HG03575 (cell line): ENCODE results near the gene GTF2IRD1.

Source experiments
- ATAC-seq: cut with Tn5 transposase; IDR thresholded peaks from one replicate; pipeline ENCODE4 v1.9.1; 2021; ENCODE audit not compliant: unreplicated experiment, insufficient number of reproducible peaks, low FRiP score; ENCODE audit errors: extremely low read depth

GTF2IRD1 gene

DNA sequence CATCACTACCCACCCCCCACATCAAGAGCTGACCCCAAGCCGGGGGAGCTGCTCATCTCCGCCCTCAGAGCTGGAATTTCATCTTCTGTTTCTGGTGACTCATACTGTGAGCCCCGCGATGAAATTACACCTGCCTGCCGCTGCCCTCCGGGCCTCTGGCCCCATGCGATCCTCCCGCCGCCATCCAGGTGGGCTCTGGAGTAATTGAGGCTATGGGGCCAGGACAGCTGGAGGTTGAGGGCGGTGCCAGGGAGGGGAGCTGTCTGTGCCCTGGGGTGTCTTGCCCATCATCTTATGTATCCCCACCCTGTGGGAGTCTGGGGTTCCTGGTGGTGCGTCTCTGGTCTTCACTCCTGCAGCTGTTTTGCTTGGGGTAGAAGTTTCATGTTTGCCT is 9.0 kb downstream of the GTF2IRD1 start:
- no peak for ATAC-seq

DNA sequence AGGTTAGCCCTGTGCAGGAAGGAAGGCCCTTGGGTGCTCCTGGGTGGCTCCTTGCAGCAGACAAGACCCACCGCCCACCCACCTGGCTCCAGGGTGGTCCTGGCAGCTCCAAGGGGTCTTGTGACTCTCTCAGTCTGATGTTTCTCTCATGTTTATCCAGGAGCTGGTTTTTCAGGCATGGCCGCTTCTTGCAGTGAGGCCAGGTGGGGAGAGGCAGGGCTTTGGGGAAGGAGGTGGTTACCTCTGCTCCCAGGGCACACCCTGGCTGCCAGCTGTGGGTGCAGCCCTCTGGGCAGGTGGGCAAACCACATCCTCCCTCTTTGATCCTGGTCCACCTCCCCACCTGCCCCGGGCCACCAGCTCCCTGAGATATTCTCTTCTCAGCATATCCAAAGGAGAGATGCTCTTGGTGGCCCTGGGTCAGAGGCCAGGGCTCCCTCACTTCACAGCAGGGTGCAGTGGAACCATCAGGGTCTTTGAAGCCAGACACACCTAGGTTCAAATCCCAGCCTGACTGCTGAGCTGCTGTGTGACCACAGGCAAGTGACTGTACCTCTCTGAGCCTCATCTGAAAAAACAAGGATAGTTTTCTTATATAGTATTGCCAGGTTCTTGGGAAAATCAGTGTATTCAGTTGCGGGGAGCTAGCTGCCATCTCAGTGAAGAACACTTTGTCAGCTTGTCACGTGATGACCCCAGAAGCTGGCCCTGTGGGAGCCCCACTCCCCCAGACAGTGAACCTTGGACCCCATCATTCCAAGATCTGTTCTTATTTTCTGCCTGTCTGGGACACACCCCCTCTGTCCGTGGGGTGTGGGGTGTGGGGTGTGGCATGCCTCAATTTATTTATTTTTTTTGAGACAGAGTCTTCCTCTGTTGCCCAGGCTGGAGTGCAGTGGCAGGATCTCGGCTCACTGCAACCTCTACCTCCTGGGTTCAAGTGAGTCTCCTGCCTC is 11.5 kb downstream of the GTF2IRD1 start:
- no peak for ATAC-seq

DNA sequence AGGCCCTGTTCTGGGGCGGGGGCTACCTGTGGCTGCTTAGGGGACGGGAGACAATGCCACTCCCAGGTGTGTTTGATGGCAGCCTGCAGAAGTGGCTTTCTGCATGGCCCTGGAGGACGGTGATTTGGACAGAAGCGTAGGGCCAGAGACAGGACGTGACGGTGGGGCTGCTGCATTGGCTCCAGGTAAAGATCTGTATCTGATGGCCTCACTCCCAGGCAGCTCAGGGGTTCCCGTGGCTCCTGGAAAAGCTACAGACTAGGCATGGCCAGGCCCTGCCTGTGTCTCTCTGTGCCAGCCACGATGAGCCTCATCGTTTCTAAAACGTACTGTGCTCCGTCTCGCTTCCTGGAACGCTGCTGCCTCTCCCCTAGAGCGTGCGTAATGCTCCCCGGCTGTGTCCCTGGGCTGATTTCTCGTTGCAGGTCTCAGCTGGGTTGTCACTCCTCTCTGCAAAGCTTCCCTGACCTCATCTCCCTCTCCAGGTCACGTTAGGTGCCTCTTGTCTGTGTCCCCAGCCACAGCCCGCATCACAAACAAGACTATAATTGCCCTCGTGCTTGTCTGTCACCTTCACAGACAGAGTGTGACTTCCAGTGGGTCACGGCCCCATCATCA is 12.6 kb downstream of the GTF2IRD1 start:
- ATAC-seq = no peak

DNA sequence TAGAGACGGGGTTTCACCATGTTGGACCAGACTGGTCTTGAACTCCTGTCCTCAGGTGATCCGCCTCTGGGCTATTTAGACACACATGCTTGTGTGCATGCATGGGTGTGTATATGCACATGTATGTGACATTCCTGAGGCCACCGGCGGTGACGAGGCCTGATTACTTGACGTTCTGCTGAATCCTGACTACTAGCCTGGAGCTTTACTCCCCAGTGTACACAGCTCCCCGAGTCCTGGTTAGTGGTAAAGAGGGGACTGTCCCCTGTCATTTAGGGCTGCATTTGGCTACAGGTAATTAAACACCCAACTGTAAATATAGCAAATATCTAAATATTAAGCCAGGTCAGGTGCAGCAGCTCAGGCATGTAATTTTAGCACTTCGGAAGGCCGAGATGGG is 14.2 kb downstream of the GTF2IRD1 start:
- no peak for ATAC-seq

DNA sequence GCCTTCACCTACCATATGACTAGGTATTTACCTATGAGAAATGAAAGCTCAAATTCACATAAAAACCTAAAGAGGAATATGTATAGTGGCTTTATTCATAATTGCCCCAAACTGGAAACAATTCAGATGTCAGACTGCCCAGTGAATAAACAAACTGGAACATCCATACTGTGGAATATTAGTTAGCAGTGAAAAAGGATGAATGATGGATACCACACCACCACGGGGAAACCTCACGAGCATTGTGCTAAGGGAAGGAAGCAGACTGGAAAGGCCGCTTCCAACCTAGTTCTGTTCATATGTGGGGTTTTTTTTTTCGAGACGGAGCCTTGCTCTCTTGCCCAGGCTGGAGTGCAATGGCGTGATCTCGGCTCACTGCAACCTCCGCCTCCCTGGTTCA is 16.8 kb downstream of the GTF2IRD1 start:
- ATAC-seq = no peak

DNA sequence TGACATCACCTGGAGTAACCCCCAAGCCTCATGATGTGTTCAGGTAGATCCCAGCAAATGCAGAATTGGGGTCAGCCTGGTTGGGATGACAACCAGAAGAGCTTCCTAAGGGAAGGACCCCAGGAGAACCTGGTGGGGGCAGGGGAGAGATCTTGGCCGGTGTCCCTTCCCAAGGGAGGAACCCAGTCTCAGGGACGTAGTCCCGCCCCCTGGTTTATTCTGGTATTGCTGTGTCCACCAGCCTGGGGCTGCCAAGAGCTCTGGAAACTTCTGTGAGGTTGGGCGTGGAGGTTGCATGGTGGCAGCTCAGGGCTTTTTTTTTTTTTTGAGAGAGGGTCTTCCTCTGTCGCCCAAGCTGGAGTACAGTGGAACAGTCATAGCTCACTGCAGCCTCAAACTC is 19.4 kb downstream of the GTF2IRD1 start:
- ATAC-seq = no peak

DNA sequence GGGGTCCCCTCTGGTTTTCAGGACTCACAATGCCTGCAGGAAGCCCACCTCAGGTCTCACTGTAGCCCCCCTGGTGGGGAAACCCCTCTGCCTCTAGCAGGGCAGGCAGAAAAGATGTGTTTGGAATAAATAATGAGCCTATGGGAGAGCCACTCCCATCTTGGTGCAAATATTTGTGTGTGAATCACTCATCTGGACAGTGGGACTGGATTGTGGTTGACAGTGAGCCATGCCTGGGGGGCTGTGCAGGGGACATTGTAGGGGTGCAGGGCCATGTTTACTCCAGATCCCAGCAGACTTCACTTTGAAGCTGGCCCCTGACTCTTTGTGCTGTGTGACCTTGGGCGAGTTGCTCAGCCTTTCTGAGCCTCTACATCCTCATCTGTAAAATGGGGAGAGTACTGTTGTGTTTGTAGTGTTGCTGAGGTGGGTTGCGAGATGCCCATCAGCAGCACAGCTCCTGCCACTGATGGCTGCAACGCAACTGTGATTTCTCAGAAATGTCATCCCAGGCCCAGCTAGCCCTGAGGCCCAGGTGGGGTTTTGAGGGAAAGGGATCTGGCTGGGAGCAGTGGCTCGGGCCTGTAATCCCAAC is 20.7 kb downstream of the GTF2IRD1 start:
- ATAC-seq = no peak

DNA sequence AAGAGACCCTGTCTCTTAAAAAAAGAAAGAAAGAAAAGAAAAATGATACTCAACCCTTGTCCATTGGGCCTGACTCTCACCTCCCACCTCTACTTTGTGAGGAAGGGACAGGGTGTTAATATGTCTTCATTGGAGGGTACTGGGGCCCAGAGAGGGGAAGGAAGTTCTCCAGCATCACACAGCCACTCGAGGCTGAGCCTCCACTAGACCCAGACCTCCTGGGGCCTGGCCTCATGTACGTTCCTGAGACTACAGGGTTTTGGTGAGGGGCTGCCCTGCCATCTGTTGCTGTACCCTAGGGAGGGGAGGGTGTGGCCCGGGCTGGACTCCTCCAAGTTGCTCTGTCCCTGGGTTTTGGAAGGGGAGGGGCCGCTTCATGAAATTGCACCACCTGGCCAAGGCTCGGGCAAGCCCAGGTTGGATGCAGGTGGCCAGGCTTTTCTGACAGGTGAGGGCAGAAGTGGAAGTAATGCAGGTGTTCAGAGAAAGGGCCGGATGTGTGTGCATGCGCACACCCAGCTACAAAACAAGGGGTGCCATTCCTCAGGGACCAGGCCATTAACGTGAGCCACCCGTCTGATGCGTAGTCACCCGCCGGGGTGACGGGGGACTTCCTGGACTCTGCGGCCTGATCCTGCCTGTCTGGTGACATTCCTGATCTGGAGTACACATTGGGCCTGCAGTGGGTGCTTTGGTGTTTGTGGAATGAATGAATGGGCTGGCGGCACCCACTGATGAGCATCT is 21.7 kb downstream of the GTF2IRD1 start:
- no peak for ATAC-seq

DNA sequence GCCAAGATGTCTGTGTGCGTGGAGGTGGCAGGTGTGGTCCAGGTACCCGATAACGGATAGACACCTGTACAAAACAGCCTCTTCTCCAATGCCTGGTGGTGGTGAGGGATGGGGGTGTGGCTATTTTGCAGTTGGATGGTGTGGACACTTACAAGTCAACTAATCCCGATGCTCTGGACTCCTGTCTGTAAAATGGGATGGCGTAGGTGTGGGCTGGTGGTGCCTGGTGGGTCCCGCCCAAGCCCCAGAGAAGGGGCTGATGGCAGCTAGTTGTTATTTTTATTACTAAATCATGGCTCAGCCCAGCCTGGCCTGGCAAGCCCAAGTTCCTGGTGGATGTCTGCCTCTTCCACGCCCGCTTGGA is 22.3 kb downstream of the GTF2IRD1 start:
- ATAC-seq = no peak

DNA sequence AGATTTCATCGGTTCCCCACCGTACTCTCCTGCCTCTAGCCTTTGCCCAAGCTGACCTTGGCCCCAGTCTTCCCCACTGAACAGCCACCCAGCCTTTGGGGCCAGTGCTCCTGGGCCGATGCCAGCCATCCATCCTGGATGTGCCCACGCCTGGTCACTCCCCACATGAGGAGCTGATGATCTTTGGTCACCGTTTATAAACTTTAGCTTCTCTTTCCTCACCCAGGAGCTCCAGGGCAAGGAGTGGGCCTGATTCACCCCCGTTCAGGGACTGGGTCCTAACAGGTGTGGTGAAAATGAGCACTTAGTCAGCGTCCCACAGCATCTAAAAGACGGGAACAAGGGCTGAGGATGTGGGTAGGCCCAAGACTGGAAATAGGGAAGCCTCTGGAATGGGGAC is 22.9 kb downstream of the GTF2IRD1 start:
- no peak for ATAC-seq

DNA sequence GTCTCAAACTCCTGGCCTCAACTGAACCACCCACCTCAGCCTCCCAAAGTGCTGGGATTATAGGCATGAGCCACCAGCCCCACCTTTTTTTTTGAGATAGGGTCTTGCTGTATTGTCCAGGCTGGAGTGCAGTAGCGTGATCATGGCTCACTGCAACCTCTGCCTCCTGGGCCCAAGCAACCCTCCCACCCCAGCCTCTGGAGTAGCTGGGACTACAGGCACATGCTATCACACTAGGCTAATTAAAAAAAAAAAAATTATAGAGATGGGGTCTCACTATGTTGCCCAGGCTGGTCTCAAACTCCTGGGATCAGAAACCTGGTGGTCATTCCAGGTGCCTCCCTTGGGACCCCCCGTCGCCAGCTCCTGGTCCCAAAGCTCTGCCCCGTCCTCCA is 25.0 kb downstream of the GTF2IRD1 start:
- no peak for ATAC-seq

DNA sequence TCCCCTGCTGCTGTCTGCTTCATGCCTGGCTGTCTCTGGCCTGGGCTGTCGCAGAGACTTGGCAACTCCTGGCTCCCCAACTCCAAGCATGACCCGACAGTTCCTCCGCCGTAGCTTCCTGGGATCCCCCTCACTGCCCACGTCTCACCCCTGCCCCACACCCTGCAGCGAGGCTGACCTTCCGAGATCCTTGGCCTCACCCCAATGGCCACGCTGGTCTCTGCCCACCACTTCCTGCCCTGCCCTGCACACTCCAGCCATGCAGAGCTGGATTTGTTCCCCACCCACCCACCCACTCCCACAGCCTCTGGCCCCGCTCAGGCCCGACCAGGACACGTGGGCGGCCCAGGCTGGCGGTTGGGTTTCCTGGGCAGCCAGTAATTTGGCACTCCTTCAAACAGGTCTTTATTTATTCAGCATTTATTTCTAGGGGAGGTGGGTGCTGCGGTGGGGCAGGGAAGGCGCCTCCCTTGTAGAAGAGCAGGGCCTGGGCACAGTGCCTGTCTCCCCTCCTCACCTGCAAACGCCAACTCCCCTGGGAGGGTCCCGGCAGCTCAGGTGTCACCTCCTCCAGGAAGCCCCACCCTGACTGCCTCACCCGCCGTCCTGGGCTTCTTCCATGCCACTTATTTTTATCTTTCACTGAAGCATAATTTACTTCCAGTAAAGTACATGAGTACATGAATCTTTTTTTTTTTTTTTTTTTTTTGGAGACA is 25.5 kb downstream of the GTF2IRD1 start:
- ATAC-seq = no peak

DNA sequence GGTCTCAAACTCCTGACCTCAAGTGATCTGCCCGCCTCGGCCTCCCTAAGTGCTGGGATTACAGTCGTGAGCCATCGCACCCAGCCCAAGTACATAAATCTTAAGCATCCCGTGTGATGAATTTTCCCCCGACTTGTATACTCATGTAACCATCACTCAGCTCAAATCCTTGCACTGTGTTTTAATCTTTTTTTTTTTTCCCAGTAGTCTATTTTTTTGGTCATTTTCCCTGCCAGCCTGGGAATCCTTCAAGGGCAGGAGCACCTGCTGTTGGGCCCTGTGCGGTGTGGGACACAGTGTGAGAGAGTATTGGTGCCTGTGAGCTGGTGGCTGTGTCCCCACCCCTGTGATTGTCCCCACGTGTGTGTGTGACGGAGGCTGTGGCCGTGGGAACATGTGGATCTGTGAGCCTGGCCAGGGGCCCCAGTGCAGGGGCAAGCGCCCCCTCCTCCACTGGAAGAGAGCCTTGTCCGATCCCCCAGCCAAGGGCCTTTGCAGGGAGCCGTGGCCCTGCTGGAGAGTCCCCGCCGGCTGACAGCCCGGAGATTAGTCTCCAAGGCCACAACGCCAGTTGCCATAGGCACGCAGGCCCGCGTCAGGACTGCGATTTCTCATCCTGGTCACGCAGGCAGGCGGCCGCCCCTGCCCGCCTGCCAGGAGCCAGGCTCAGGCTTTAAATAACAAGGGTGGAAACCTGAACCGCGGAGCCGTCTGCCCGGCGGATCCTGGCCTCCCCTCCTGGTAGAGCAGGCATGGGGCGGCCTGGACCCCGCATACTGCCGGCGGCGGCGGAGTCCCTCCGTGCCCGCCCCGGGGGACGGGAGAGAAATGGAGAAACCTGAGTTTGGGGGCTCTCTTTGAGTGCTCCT is 26.5 kb downstream of the GTF2IRD1 start:
- ATAC-seq = no peak

DNA sequence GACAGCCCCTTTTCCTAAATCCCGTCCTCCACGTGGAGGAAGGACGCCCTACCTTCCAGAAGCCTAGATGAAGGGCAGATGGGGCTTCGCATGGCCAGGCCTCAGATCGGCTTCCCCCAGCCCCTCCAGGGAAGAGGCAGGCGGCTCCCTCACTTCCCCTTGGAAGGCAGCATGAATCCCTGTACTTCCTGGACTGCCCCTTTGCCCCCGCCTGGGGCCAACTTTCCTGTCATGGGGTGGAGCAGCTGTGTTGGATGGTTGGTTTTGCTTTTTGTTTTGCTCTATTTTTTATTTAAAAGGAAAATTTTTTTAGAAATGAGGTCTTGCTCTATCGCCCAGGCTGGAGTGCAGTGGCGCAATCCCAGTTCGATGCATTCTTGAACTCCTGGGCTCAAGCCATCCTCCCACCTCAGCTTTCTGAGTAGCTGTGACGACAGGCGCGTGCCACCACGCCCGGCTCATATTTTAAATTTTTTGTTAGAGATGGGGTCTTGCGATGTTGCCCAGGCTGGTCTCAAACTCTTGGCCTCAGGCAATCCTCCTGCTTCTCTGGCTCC is 27.2 kb downstream of the GTF2IRD1 start:
- ATAC-seq = no peak

DNA sequence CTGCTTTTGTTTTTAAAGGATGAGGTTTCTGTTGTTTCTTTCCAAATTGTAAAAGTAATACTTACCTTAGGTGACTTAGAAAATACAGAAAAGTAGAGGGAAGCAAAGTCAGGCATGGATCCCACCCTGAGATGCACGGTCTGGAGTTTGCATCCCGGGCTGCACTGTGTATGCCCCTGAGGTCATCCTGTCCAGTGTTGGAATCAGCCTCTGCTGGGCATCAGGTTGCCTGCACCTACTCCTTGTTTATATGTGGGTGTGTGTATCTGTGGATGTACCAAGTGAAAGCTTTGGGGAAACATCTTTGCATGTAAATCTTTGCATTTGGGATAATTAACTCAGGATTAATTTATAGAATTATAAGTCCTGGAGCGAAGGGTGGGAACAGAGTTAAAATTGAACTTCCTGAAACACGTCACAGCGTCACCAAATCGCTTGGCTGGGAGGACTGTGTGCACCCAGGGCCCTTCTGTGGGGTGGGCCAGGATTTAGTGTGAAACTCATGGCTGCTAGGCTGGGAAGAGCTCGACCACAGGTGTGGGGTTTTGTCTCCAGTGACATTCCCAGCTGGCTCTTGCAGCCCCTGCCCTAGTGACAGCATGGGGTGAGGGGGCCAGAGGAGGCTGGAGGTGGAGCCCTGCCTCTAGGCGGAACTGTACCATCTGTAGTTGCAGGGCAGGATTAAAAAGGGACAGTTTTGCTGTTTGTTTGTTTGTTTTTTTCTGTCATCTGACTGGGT is 27.9 kb downstream of the GTF2IRD1 start:
- ATAC-seq = no peak

DNA sequence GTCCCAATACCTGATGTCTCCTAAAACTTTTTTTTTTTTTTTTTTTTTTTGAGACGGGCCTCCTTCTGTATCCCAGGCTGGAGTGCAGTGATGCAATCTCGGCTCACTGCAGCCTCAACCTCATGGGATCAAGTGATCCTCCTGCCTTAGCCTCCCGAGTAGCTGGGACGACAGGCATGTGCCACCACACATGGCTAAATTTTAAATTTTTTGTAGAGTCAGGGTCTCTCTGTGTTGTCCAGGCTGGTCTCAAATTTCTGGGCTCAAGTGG is 28.4 kb downstream of the GTF2IRD1 start:
- no peak for ATAC-seq

DNA sequence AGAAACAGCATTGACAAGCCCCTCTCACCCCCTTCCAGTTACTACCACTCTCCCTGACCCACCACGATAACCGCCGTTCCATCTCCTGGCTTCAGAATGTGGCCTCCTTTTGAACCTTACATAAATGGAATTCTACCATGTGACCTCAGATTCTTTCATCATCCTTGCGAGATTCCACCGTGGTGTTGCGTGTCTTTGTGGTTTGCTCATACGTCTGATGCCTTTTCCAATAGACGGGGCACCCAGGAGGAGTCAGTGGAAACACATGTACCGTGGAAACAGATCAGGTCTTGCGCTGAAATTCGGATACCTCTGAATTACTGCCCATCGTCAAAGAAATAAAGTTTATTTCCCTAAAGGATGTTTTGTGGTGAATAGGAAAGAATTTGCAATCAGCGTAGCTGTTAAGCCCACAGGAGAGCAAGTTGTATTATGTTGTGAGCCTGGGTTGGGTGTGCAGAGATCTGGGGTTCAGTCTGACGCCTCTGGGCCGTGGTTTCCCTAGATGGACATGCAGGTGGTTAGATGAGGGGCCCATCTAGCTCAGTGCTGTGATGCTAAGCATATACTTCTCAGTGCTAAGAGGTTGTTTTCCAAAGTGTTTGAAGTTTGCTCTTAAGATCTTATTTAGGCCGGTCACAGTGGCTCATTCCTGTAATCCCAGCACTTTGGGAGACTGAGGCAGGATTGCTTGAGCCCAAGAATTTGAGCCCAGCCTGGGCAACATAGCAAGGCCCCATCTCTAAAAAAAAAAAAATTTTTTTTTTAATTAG is 29.1 kb downstream of the GTF2IRD1 start:
- ATAC-seq = no peak
